HG03066 (cell line): Measurements from ENCODE around the gene LMTK2.

Experiments
- ATAC-seq: cut with Tn5 transposase; IDR thresholded peaks from one replicate; pipeline ENCODE4 v1.9.1; 2021; ENCODE audit warnings: low read depth; ENCODE audit not compliant: unreplicated experiment

LMTK2 gene

GRCh38 chr7:98231493-98232262 is 125.0 kb downstream of the LMTK2 start:
- ATAC-seq = no peak

- ATAC-seq = no peak
These were observed 125.6 kb downstream of the LMTK2 start for GRCh38 chr7:98232263-98232585.

- ATAC-seq = no peak
These were observed 126.1 kb downstream of the LMTK2 start for GRCh38 chr7:98232799-98233198.

- ATAC-seq = no peak
These were observed 126.8 kb downstream of the LMTK2 start for GRCh38 chr7:98233219-98234070.

- no peak for ATAC-seq
These were observed 127.9 kb downstream of the LMTK2 start for GRCh38 chr7:98234429-98235147.

- ATAC-seq = no peak
These were observed 129.2 kb downstream of the LMTK2 start for GRCh38 chr7:98235901-98236300.

- no peak for ATAC-seq
These were observed 129.9 kb downstream of the LMTK2 start for GRCh38 chr7:98236355-98237185.

- ATAC-seq = no peak
These were observed 131.4 kb downstream of the LMTK2 start for GRCh38 chr7:98238076-98238475.

GRCh38 chr7:98238976-98239375 is 132.3 kb downstream of the LMTK2 start:
- no peak for ATAC-seq

GRCh38 chr7:98240961-98241673 is 134.5 kb downstream of the LMTK2 start:
- ATAC-seq = no peak

- no peak for ATAC-seq
These were observed 135.1 kb downstream of the LMTK2 start for GRCh38 chr7:98241674-98242241.

GRCh38 chr7:98242342-98242741 is 135.7 kb downstream of the LMTK2 start:
- ATAC-seq = no peak

GRCh38 chr7:98242934-98243333 is 136.3 kb downstream of the LMTK2 start:
- ATAC-seq = no peak

- ATAC-seq = no peak
These were observed 138.2 kb downstream of the LMTK2 start for GRCh38 chr7:98244871-98245270.

GRCh38 chr7:98248156-98248555 is 141.5 kb downstream of the LMTK2 start:
- ATAC-seq = no peak

- no peak for ATAC-seq
These were observed 142.4 kb downstream of the LMTK2 start for GRCh38 chr7:98249106-98249505.

GRCh38 chr7:98250789-98251188 is 144.1 kb downstream of the LMTK2 start:
- no peak for ATAC-seq

GRCh38 chr7:98251231-98251600 is 144.6 kb downstream of the LMTK2 start:
- peak; percentile 22 for ATAC-seq

GRCh38 chr7:98251601-98252424 is 145.2 kb downstream of the LMTK2 start, which contains the start of gene TECPR1:
Gene TECPR1, minus strand, starts transcription at chr7:98252232. Its CDS starts 6,086 bp downstream, at chr7:98246146.
- peak; percentile 97 for ATAC-seq
